Suprapubic skin (tissue), 4 donors: Measurements from ENCODE around the gene IQCC. TPM values are rescaled to one million over a fixed set of nuclear protein-coding genes. Genes with fewer than 3 reads are reported as not detected.
A peak's percentile ranks its signal among the peaks of the same experiment; 100 is the strongest.

ENCODE experiments used
- DNase-seq, 2 donors: peaks; one replicate each; pipeline ENCODE4 v3.0.0-alpha.2; 2019; ENCODE audit warnings: low spot score in 2 of 2
- H3K27ac ChIP-seq: fragments of 200-600 bp; sonication (generic); one replicate; pipeline ENCODE4 v1.5.1; 2019
- H3K27me3 ChIP-seq: fragments of 200-600 bp; sonication (generic); one replicate; pipeline ENCODE4 v1.5.1; 2019
- H3K36me3 ChIP-seq: fragments of 200-600 bp; sonication (generic); one replicate; pipeline ENCODE4 v1.5.1; 2019
- H3K4me1 ChIP-seq: fragments of 200-600 bp; sonication (generic); one replicate; pipeline ENCODE4 v1.5.1; 2019
- H3K4me3 ChIP-seq: fragments of 200-600 bp; sonication (generic); one replicate; pipeline ENCODE4 v1.5.1; 2019; ENCODE audit warnings: mild to moderate bottlenecking
- H3K9me3 ChIP-seq: fragments of 200-600 bp; sonication (generic); one replicate; pipeline ENCODE4 v1.5.1; 2019
- CTCF ChIP-seq, 2 donors: fragments of 200-600 bp in 1 of 2; fragments of 450-650 bp in 1 of 2; sonication (generic) in 1 of 2; IDR thresholded peaks; one replicate each; pipeline ENCODE4 v1.5.1; 2016 to 2019; ENCODE audit warnings: antibody characterized with exemption in 2 of 2, mild to moderate bottlenecking in 1 of 2, moderate library complexity in 1 of 2
- EP300 ChIP-seq: sonication (generic); formaldehyde crosslinking; IDR thresholded peaks from one replicate; pipeline ENCODE4 v1.6.1; 2017; ENCODE audit warnings: antibody characterized with exemption
- POLR2A ChIP-seq, 2 donors: fragments of 450-650 bp; IDR thresholded peaks; one replicate each; pipeline ENCODE4 v1.6.1; 2017; ENCODE audit warnings: antibody characterized with exemption in 2 of 2, mild to moderate bottlenecking in 2 of 2, moderate library complexity in 2 of 2
- POLR2AphosphoS5 ChIP-seq, 3 donors: sonication (generic); formaldehyde crosslinking; IDR thresholded peaks; one replicate each; pipeline ENCODE4 v1.6.1; 2017; ENCODE audit warnings: antibody characterized with exemption in 3 of 3
- WGBS: methylation state at CpG from one replicate; pipeline ENCODE4 v1.1.5; 2018; 5-methylcytosine and 5-hydroxymethylcytosine counted together
- total RNA-seq, 4 donors: library from RNA; depleted of rRNA; stranded (reverse); fragments of >200 nt; gene quantifications; one replicate each; pipeline ENCODE4 v1.1.0, GENCODE V29; 2016

Gene IQCC
- total RNA-seq, 4 donors from 2014 or later = 1.7 to 4.4 (median 3.7) TPM

DNA sequence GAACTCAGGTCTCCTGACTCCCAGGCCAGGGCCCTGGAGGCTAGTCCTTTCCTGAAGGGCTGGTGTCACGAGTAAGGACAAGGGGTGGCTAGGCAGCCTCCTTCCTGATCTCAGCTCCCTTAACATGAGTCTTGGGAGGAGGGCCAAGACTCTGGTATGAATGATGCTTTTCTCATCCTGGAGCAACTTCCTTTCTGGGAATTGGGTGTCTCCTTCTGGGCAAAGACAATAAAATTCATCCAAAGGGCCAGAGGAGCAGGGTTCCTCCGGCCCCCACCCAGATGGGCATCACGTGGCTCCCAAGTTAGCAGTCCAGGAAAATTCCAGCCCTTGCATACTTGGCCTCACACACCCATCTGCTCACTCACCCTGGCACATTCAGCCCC lies 41.4 kb downstream of the IQCC start, which contains the start of gene FAM167B:
Gene FAM167B (plus strand): TSS at position 335 of the 386 bp plus-strand sequence. CDS start 200 bp downstream, outside the sequence.
- H3K9me3 ChIP-seq = no peaks in the 10 kb centered on the region
- WGBS = 17% methylated on average over 3 of the region's 3 CpGs
- no peaks in the 10 kb centered on the region for H3K27me3 ChIP-seq
- H3K27ac ChIP-seq = peak within 1 kb of the TSS; percentile 23
- peaks cover 41% of the 10 kb centered on the region for H3K4me1 ChIP-seq
- TF ChIP-seq POLR2A (IDR thresholded peaks at IDR 0.05) (no peak), CTCF (IDR thresholded peaks at IDR 0.05) (no peak), EP300 (no peak), POLR2AphosphoS5 (IDR thresholded peaks at IDR 0.05) (no peak)
- peak in 1 of 2 donors; percentile 72 for DNase-seq
- no peak within 1 kb of the TSS for H3K4me3 ChIP-seq
- H3K36me3 ChIP-seq = no peaks in the 10 kb centered on the region

DNA sequence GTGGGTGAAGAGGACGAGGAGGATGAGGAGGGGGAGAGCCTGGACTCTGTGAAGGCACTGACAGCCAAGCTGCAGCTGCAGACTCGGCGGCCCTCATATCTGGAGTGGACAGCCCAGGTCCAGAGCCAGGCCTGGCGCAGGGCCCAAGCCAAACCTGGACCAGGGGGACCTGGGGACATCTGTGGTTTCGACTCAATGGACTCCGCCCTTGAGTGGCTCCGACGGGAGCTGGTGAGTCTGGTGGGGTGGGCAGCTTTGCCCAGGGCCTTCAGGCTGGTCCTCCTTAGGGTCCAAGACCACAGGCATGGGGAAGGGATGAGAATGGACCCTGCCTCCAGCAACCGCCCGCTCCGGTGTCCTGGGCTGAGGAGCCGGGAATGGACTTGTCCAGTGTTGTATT lies 42.0 kb downstream of the IQCC start:
- no peaks in the 10 kb centered on the region for H3K36me3 ChIP-seq
- peaks cover 36% of the 10 kb centered on the region for H3K4me1 ChIP-seq
- no peaks in the 10 kb centered on the region for H3K27me3 ChIP-seq
- 72% methylated on average over 8 of the region's 12 CpGs for WGBS
- peak overlapping the region; percentile 23 for H3K27ac ChIP-seq
- peak in 1 of 2 donors; percentile 66 for DNase-seq
- no peak overlapping the region for H3K4me3 ChIP-seq
- no peak for TF ChIP-seq POLR2AphosphoS5 (IDR thresholded peaks at IDR 0.05)
- TF ChIP-seq CTCF (IDR thresholded peaks at IDR 0.05) = no peak
- no peak for TF ChIP-seq EP300
- TF ChIP-seq POLR2A (IDR thresholded peaks at IDR 0.05) = no peak
- H3K9me3 ChIP-seq = no peaks in the 10 kb centered on the region

DNA sequence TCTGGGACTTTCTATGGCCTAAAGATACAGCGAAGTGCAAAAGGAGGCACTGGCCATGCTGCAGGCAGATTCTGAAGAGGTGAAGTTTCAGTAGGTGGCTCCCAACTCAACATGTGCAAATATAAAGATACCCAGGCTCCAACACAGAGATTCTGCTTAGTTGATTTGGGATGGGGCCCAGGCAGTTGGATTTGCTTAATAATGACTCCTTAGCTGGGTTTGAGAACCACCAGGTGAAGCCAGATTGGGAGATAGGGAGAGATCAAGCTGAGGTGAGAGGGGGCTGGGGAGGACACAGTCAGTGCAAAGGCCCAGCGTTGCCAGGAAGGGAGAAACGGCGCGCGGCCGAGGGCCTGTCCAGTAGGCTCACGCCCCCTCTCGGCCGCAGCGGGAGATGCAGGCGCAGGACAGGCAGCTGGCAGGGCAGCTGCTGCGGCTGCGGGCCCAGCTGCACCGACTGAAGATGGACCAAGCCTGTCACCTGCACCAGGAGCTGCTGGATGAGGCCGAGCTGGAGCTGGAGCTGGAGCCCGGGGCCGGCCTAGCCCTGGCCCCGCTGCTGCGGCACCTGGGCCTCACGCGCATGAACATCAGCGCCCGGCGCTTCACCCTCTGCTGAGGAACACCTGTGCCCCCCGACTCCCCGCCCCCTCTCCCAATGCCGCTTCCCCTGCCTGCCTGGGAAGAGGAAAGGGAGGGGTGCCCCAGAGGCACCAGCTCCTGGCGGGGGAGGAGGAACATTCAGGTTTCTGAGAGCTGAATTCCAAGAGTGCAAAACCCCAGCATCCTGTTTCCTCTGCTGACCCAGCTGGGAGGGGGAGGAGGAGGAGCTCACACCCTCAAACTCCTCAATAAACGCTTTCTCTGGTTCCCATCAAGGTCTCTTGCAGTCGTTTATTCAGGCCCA lies 42.8 kb downstream of the IQCC start:
- no peaks in the 10 kb centered on the region for H3K27me3 ChIP-seq
- no peak overlapping the region for H3K4me3 ChIP-seq
- no peaks in the 10 kb centered on the region for H3K9me3 ChIP-seq
- TF ChIP-seq EP300 (no peak), POLR2AphosphoS5 (IDR thresholded peaks at IDR 0.05) (no peak), CTCF (IDR thresholded peaks at IDR 0.05) (peak; percentile 39 to 94)
- no peaks in the 10 kb centered on the region for H3K36me3 ChIP-seq
- peak; percentile 90 to 92 for DNase-seq
- 10% methylated on average over 15 of the region's 31 CpGs for WGBS
- H3K4me1 ChIP-seq = peaks cover 32% of the 10 kb centered on the region
- H3K27ac ChIP-seq = no peak overlapping the region

DNA sequence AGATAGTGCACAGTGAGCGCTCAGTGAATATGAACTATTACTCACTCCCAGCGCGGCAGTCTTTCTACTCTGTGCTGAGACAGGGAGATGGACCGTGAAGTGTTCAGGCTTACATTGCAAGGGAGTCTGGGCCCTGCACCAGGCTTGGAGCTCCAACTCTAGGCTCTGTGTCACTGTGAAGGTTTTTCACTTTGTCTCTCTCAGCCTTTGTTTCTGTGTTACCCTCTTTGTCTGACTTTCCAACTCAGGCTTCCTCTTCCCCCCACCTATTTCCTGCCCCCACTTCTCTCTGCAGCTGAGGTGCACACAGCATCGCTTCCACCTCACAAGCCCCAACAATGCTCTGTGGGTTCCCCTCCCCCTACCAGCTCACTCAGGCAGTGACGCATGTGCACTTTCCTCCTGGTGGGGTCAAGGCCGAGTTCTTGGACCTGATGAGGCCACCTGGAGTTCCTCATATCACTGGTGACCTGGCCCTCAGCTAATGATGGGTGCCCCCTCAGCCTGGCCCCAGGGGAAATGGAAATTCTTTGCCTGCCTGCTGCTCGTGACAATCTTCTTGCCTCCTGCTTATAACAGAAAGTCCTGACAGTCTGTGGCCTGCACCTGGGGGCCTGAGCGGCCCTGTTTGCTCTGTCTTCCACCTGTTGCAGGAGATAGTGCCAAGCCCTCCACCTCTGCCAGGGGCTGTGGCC lies 44.5 kb downstream of the IQCC start:
- peak; percentile 67 to 79 for DNase-seq
- TF ChIP-seq POLR2A (IDR thresholded peaks at IDR 0.05) = no peak
- TF ChIP-seq POLR2AphosphoS5 (IDR thresholded peaks at IDR 0.05) = no peak
- TF ChIP-seq CTCF (IDR thresholded peaks at IDR 0.05) = no peak
- TF ChIP-seq EP300 = no peak
- Histone ChIP-seq H3K27me3 (no peaks in the 10 kb centered on the region), H3K4me3 (no peak overlapping the region), H3K27ac (peak overlapping the region; percentile 47), H3K36me3 (no peaks in the 10 kb centered on the region), H3K4me1 (peaks cover 32% of the 10 kb centered on the region), H3K9me3 (no peaks in the 10 kb centered on the region)
- WGBS = 59% methylated on average over 9 of the region's 9 CpGs
